ENCODE results near the gene SCRN1.

DNA sequence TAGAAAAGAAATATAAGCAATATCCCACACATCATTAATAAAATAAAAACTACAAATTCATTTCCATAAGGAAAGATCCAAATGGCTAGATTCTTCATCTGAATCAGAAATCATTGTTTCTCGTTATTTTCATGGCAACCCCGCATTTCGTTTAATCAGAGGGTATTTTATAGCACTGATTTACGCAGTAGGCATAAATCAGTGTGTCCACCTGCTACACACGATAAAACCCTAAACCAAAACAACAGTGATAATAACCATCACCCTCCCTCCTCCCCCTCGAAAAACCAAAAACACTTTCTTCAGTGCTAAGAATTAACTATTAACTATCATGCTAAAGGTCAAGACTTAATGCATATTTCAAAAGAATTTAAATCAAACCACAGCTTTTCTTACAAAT lies 20.4 kb upstream of the SCRN1 start:
- TF ChIP-seq, protein P1, sequence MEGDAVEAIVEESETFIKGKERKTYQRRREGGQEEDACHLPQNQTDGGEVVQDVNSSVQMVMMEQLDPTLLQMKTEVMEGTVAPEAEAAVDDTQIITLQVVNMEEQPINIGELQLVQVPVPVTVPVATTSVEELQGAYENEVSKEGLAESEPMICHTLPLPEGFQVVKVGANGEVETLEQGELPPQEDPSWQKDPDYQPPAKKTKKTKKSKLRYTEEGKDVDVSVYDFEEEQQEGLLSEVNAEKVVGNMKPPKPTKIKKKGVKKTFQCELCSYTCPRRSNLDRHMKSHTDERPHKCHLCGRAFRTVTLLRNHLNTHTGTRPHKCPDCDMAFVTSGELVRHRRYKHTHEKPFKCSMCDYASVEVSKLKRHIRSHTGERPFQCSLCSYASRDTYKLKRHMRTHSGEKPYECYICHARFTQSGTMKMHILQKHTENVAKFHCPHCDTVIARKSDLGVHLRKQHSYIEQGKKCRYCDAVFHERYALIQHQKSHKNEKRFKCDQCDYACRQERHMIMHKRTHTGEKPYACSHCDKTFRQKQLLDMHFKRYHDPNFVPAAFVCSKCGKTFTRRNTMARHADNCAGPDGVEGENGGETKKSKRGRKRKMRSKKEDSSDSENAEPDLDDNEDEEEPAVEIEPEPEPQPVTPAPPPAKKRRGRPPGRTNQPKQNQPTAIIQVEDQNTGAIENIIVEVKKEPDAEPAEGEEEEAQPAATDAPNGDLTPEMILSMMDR (conservative IDR thresholded peaks at IDR 0.05; ENCODE audit: low read depth in 2 of 2) = no peak
- no peak for TF ChIP-seq POLR2AphosphoS5 (IDR thresholded peaks at IDR 0.05; ENCODE audit: low read depth)
- no peak for TF ChIP-seq CREB1 (CRISPR knock-in tag; IDR thresholded peaks at IDR 0.05; ENCODE audit: low read depth)
- no peak for TF ChIP-seq EZH2 (IDR thresholded peaks at IDR 0.05; ENCODE audit: low read depth, unreplicated experiment)
- TF ChIP-seq, protein P2, sequence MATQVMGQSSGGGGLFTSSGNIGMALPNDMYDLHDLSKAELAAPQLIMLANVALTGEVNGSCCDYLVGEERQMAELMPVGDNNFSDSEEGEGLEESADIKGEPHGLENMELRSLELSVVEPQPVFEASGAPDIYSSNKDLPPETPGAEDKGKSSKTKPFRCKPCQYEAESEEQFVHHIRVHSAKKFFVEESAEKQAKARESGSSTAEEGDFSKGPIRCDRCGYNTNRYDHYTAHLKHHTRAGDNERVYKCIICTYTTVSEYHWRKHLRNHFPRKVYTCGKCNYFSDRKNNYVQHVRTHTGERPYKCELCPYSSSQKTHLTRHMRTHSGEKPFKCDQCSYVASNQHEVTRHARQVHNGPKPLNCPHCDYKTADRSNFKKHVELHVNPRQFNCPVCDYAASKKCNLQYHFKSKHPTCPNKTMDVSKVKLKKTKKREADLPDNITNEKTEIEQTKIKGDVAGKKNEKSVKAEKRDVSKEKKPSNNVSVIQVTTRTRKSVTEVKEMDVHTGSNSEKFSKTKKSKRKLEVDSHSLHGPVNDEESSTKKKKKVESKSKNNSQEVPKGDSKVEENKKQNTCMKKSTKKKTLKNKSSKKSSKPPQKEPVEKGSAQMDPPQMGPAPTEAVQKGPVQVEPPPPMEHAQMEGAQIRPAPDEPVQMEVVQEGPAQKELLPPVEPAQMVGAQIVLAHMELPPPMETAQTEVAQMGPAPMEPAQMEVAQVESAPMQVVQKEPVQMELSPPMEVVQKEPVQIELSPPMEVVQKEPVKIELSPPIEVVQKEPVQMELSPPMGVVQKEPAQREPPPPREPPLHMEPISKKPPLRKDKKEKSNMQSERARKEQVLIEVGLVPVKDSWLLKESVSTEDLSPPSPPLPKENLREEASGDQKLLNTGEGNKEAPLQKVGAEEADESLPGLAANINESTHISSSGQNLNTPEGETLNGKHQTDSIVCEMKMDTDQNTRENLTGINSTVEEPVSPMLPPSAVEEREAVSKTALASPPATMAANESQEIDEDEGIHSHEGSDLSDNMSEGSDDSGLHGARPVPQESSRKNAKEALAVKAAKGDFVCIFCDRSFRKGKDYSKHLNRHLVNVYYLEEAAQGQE (IDR thresholded peaks at IDR 0.05; ENCODE audit: unreplicated experiment) = no peak
- TF ChIP-seq EZH2phosphoT487 (IDR thresholded peaks at IDR 0.05; ENCODE audit: unreplicated experiment) = no peak
- TF ChIP-seq NANOG (IDR thresholded peaks at IDR 0.05; ENCODE audit: borderline replicate concordance) = no peak

Measured in GM23338 (cell line).